ENCODE data around the gene IL3. TPM values are rescaled to one million over a fixed set of nuclear protein-coding genes. Genes with fewer than 3 reads are reported as not detected.

The IL3 gene, protein sequence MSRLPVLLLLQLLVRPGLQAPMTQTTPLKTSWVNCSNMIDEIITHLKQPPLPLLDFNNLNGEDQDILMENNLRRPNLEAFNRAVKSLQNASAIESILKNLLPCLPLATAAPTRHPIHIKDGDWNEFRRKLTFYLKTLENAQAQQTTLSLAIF
- not detected for total RNA-seq
- polyA plus RNA-seq = not detected

DNA sequence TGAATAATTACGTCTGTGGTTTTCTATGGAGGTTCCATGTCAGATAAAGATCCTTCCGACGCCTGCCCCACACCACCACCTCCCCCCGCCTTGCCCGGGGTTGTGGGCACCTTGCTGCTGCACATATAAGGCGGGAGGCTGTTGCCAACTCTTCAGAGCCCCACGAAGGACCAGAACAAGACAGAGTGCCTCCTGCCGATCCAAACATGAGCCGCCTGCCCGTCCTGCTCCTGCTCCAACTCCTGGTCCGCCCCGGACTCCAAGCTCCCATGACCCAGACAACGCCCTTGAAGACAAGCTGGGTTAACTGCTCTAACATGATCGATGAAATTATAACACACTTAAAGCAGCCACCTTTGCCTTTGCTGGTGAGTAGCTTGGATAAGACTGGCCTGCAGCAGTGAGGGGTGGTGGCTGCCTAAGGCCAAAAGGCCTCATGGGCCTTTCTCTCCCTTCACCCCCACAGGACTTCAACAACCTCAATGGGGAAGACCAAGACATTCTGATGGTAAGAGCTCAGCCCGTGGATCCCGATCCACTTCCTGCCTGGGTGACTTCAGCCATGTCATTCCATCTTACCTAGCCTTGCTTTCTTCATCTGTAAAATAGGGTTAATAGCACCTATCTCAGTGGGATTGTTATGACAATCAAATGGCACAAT, at the start of gene IL3:
Gene IL3 (plus strand): TSS at position 155 of the 661 bp plus-strand sequence. CDS start 52 bp downstream, at position 207.
- Histone ChIP-seq H3K27me3 (ENCODE audit: control insufficient read depth, insufficient read depth, low read length) (no peaks in the 10 kb centered on the region), H3K9me3 (ENCODE audit: control insufficient read depth in 2 of 2, low read length in 2 of 2) (no peaks in the 10 kb centered on the region), H3K4me1 (ENCODE audit: control insufficient read depth, insufficient read depth, low read length, poor library complexity, severe bottlenecking) (peaks cover 30% of the 10 kb centered on the region), H3K36me3 (ENCODE audit: control insufficient read depth, insufficient read depth, low read length) (no peaks in the 10 kb centered on the region), H3K27ac (ENCODE audit: insufficient read depth, low read length, poor library complexity, severe bottlenecking) (no peak within 1 kb of the TSS), H3K4me3 (ENCODE audit: low read depth, low read length) (no peak within 1 kb of the TSS)
- Mint-ChIP-seq H3K9me3 (no peaks in the 10 kb centered on the region), H3K36me3 (no peaks in the 10 kb centered on the region), H3K27me3 (no peaks in the 10 kb centered on the region), H3K4me3 (no peak within 1 kb of the TSS), H3K4me1 (peaks cover 0 to 36% (median 14%) of the 10 kb centered on the region in 4 donors), H3K27ac (peak within 1 kb of the TSS in 2 of 3 donors; percentile 2 to 23)
- DNase-seq (no peak), ATAC-seq (ENCODE audit: low read depth in 2 of 2) (no peak)

- Mint-ChIP-seq H3K27me3 (peaks cover 82% of the 10 kb centered on the region), H3K4me3 (peak overlapping the region; percentile 63 to 85 (median 78)), H3K9me3 (peaks cover 0 to 2% (median 0%) of the 10 kb centered on the region in 7 donors)
Observed at GRCh38 chr5:132010989-132011621, 49.4 kb upstream of the IL3 start.

GRCh38 chr5:132011622-132012343, 48.7 kb upstream of the IL3 start, which contains the start of gene ACSL6:
TSS of gene ACSL6 (minus strand) at chr5:132011658. CDS start at chr5:132011553, 105 bp downstream.
- ATAC-seq (ENCODE audit: low read depth in 2 of 2) = peak; percentile 46 to 53
- Histone ChIP-seq H3K4me1 (ENCODE audit: control insufficient read depth, insufficient read depth, low read length, poor library complexity, severe bottlenecking) (peaks cover 13% of the 10 kb centered on the region), H3K36me3 (ENCODE audit: control insufficient read depth, insufficient read depth, low read length) (no peaks in the 10 kb centered on the region), H3K27me3 (ENCODE audit: control insufficient read depth, insufficient read depth, low read length) (peaks cover 51% of the 10 kb centered on the region), H3K27ac (ENCODE audit: insufficient read depth, low read length, poor library complexity, severe bottlenecking) (no peak within 1 kb of the TSS), H3K9me3 (ENCODE audit: control insufficient read depth in 2 of 2, low read length in 2 of 2) (no peaks in the 10 kb centered on the region), H3K4me3 (ENCODE audit: low read depth, low read length) (no peak within 1 kb of the TSS)
- Mint-ChIP-seq H3K36me3 (no peaks in the 10 kb centered on the region), H3K4me1 (peaks cover 6 to 28% (median 17%) of the 10 kb centered on the region in 4 donors), H3K27me3 (peaks cover 84% of the 10 kb centered on the region), H3K4me3 (peak within 1 kb of the TSS; percentile 72 to 85 (median 78)), H3K9me3 (peaks cover 0 to 2% (median 0%) of the 10 kb centered on the region in 7 donors), H3K27ac (peak within 1 kb of the TSS in 2 of 3 donors; percentile 54 to 59)
- peak; percentile 14 to 42 (median 42) for DNase-seq

More at GRCh38 chr5:132010989-132011621, 49.4 kb upstream of the IL3 start:
- Mint-ChIP-seq H3K4me1 (peaks cover 0 to 22% (median 12%) of the 10 kb centered on the region in 4 donors), H3K36me3 (no peaks in the 10 kb centered on the region), H3K27ac (peak overlapping the region in 2 of 3 donors; percentile 54 to 59)
- Histone ChIP-seq H3K4me3 (ENCODE audit: low read depth, low read length) (no peak overlapping the region), H3K9me3 (ENCODE audit: control insufficient read depth in 2 of 2, low read length in 2 of 2) (no peaks in the 10 kb centered on the region), H3K27ac (ENCODE audit: insufficient read depth, low read length, poor library complexity, severe bottlenecking) (no peak overlapping the region), H3K36me3 (ENCODE audit: control insufficient read depth, insufficient read depth, low read length) (no peaks in the 10 kb centered on the region), H3K27me3 (ENCODE audit: control insufficient read depth, insufficient read depth, low read length) (peaks cover 44% of the 10 kb centered on the region), H3K4me1 (ENCODE audit: control insufficient read depth, insufficient read depth, low read length, poor library complexity, severe bottlenecking) (peaks cover 13% of the 10 kb centered on the region)
- ATAC-seq (ENCODE audit: low read depth in 2 of 2) (no peak), DNase-seq (no peak)

GRCh38 chr5:132012371-132013005, 48.0 kb upstream of the IL3 start:
- Histone ChIP-seq H3K27me3 (ENCODE audit: control insufficient read depth, insufficient read depth, low read length) (peaks cover 53% of the 10 kb centered on the region), H3K27ac (ENCODE audit: insufficient read depth, low read length, poor library complexity, severe bottlenecking) (no peak overlapping the region), H3K9me3 (ENCODE audit: control insufficient read depth in 2 of 2, low read length in 2 of 2) (no peaks in the 10 kb centered on the region), H3K4me1 (ENCODE audit: control insufficient read depth, insufficient read depth, low read length, poor library complexity, severe bottlenecking) (peaks cover 13% of the 10 kb centered on the region), H3K36me3 (ENCODE audit: control insufficient read depth, insufficient read depth, low read length) (no peaks in the 10 kb centered on the region), H3K4me3 (ENCODE audit: low read depth, low read length) (no peak overlapping the region)
- ATAC-seq (ENCODE audit: low read depth in 2 of 2) (no peak), DNase-seq (no peak)
- Mint-ChIP-seq H3K27ac (peak overlapping the region in 1 of 3 donors; percentile 11), H3K4me3 (peak overlapping the region; percentile 63 to 72 (median 71)), H3K9me3 (peaks cover 0 to 2% (median 0%) of the 10 kb centered on the region in 7 donors), H3K4me1 (peaks cover 13 to 35% (median 19%) of the 10 kb centered on the region in 4 donors), H3K36me3 (no peaks in the 10 kb centered on the region), H3K27me3 (peaks cover 84% of the 10 kb centered on the region)

DNA sequence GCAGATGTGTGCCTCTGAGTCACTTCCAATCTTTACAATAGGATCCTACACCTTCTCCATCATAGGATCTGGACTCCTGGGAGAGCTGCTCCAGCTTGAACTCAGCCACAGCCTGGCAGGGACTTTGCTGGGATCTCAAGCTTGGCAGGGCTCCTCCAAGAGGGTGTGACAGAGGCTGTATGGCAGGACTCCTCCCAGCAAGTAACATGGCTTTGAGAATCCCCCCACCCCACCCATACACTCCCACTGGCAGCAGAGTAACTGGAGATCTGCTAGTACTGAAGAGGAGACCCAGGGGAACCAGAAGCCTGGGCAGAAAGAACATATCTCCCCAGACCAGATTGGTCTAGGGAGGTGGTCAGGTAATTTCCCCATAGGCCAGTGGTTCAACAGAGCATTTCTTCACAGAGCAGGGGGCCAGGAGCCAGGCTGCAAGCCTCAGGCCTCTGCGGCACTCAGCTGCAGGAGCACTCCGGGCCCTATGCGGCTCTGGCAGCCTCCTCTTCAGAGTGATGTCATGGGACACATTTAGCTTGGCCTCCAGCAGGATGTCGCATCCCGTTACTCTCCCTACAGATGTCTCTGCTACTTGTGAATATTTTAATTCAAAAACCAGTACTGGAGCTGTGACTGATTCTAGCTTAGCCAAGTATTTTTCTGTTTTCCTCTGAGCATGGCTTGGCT, 47.3 kb upstream of the IL3 start:
- H3K27ac Mint-ChIP-seq = no peak overlapping the region
- no peaks in the 10 kb centered on the region for H3K9me3 ChIP-seq (ENCODE audit: control insufficient read depth in 2 of 2, low read length in 2 of 2)
- ATAC-seq (ENCODE audit: low read depth in 2 of 2) (no peak), DNase-seq (no peak)
- no peak overlapping the region for H3K4me3 ChIP-seq (ENCODE audit: low read depth, low read length)
- peaks cover 84% of the 10 kb centered on the region for H3K27me3 Mint-ChIP-seq
- peaks cover 53% of the 10 kb centered on the region for H3K27me3 ChIP-seq (ENCODE audit: control insufficient read depth, insufficient read depth, low read length)
- peaks cover 13% of the 10 kb centered on the region for H3K4me1 ChIP-seq (ENCODE audit: control insufficient read depth, insufficient read depth, low read length, poor library complexity, severe bottlenecking)
- H3K36me3 ChIP-seq (ENCODE audit: control insufficient read depth, insufficient read depth, low read length) = no peaks in the 10 kb centered on the region
- no peak overlapping the region for H3K27ac ChIP-seq (ENCODE audit: insufficient read depth, low read length, poor library complexity, severe bottlenecking)
- peak overlapping the region in 3 of 4 donors; percentile 11 to 70 (median 22) for H3K4me3 Mint-ChIP-seq
- peaks cover 0 to 2% (median 0%) of the 10 kb centered on the region in 7 donors for H3K9me3 Mint-ChIP-seq
- H3K36me3 Mint-ChIP-seq = no peaks in the 10 kb centered on the region
- H3K4me1 Mint-ChIP-seq = peaks cover 16 to 37% (median 16%) of the 10 kb centered on the region in 4 donors

GRCh38 chr5:132013711-132014110, 46.7 kb upstream of the IL3 start:
- H3K9me3 Mint-ChIP-seq = peaks cover 0 to 2% (median 0%) of the 10 kb centered on the region in 7 donors
- Histone ChIP-seq H3K4me1 (ENCODE audit: control insufficient read depth, insufficient read depth, low read length, poor library complexity, severe bottlenecking) (peaks cover 13% of the 10 kb centered on the region), H3K27me3 (ENCODE audit: control insufficient read depth, insufficient read depth, low read length) (peaks cover 51% of the 10 kb centered on the region), H3K27ac (ENCODE audit: insufficient read depth, low read length, poor library complexity, severe bottlenecking) (no peak overlapping the region), H3K36me3 (ENCODE audit: control insufficient read depth, insufficient read depth, low read length) (no peaks in the 10 kb centered on the region), H3K9me3 (ENCODE audit: control insufficient read depth in 2 of 2, low read length in 2 of 2) (no peaks in the 10 kb centered on the region), H3K4me3 (ENCODE audit: low read depth, low read length) (no peak overlapping the region)
- peaks cover 14 to 35% (median 16%) of the 10 kb centered on the region in 4 donors for H3K4me1 Mint-ChIP-seq
- peak overlapping the region in 3 of 4 donors; percentile 11 to 46 (median 22) for H3K4me3 Mint-ChIP-seq
- no peak overlapping the region for H3K27ac Mint-ChIP-seq
- ATAC-seq (ENCODE audit: low read depth in 2 of 2) = no peak
- no peak for DNase-seq
- no peaks in the 10 kb centered on the region for H3K36me3 Mint-ChIP-seq
- H3K27me3 Mint-ChIP-seq = peaks cover 80% of the 10 kb centered on the region

All from CD4-positive, CD25-positive, alpha-beta regulatory T cell (primary cell).